Ascending aorta (tissue), 2 donors: ENCODE data around the gene MOB1B. TPM values are rescaled to one million over a fixed set of nuclear protein-coding genes. Genes with fewer than 3 reads are reported as not detected.
"Not testable (repeated sequence)": the region's sequence is repeated elsewhere in the genome, so short reads cannot be mapped to it uniquely, and the experiment has no call there.

ENCODE experiments used
- DNase-seq, 2 donors: peaks; one replicate each; pipeline ENCODE4 v3.0.0-alpha.2; 2019; ENCODE audit warnings: low spot score in 2 of 2
- H3K27ac ChIP-seq, 2 donors: fragments of 200-600 bp; sonication (generic); one replicate each; pipeline ENCODE4 v1.5.1; 2016 to 2017; ENCODE audit warnings: mild to moderate bottlenecking in 1 of 2
- H3K27me3 ChIP-seq: fragments of 200-600 bp; sonication (generic); one replicate; pipeline ENCODE4 v1.5.1; 2017
- H3K36me3 ChIP-seq, 2 donors: fragments of 200-600 bp; sonication (generic); one replicate each; pipeline ENCODE4 v1.5.1; 2016
- H3K4me1 ChIP-seq, 2 donors: fragments of 200-600 bp; sonication (generic); one replicate each; pipeline ENCODE4 v1.5.1; 2016 to 2017; ENCODE audit warnings: mild to moderate bottlenecking in 1 of 2
- H3K4me3 ChIP-seq, 2 donors: fragments of 200-600 bp; sonication (generic); one replicate each; pipeline ENCODE4 v1.5.1; 2016 to 2017; ENCODE audit warnings: mild to moderate bottlenecking in 1 of 2
- H3K9me3 ChIP-seq, 2 donors: fragments of 200-600 bp; sonication (generic); one replicate each; pipeline ENCODE4 v1.5.1; 2016
- CTCF ChIP-seq, 3 experiments: fragments of 200-600 bp in 2 of 3; fragments of 450-650 bp in 1 of 3; sonication (generic) in 2 of 3; IDR thresholded peaks; one replicate each; pipeline ENCODE4 v1.5.1; 2016 to 2019; ENCODE audit warnings: antibody characterized with exemption in 3 of 3, mild to moderate bottlenecking in 1 of 3, moderate library complexity in 1 of 3
- intact Hi-C: fragments of 100-400 bp; cut with DNase I; formaldehyde crosslinking; loops from one replicate; pipeline ENCODE4 v1.15.1; 2023
- total RNA-seq: library from RNA; depleted of rRNA; stranded (reverse); fragments of >200 nt; gene quantifications from one replicate; pipeline ENCODE4 v1.1.0, GENCODE V29; 2016

Gene MOB1B
- total RNA-seq, 1 donor from 2014 or later, result 2.6 TPM

DNA sequence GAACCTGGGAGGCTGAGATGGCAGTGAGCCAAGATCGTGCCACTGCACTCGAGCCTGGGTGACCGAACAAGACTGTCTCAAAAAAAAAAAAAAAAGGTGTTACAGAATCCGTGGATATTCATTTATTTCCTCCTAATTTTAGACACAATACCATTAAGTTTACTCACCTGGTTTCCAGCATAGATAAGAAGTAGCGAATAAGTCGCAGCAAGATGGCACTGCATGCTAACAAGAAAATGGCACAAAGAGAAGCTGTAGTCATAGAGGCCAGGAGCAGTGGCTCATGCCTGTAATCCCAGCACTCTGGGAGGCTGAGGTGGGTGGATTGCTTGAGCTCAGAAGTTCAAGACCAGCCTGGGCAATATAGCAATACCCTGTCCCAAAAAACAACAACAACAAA, 17.0 kb upstream of the MOB1B start:
- Histone ChIP-seq H3K9me3 (no peaks in the 10 kb centered on the region), H3K27me3 (no peaks in the 10 kb centered on the region), H3K4me1 (no peaks in the 10 kb centered on the region), H3K4me3 (no peak overlapping the region), H3K27ac (no peak overlapping the region), H3K36me3 (no peaks in the 10 kb centered on the region)
- DNase-seq, result no peak
- TF ChIP-seq CTCF (IDR thresholded peaks at IDR 0.05), result no peak
- intact Hi-C loops, result no loop called here

- Histone ChIP-seq H3K27ac (no peak overlapping the region), H3K27me3 (no peaks in the 10 kb centered on the region), H3K36me3 (no peaks in the 10 kb centered on the region), H3K4me1 (no peaks in the 10 kb centered on the region), H3K4me3 (no peak overlapping the region), H3K9me3 (no peaks in the 10 kb centered on the region)
- TF ChIP-seq CTCF (IDR thresholded peaks at IDR 0.05), result no peak
- DNase-seq, result peak; percentile 41 to 72
- intact Hi-C loops, result no loop called here
Measured at GRCh38 chr4:70892086-70892769, 9.9 kb upstream of the MOB1B start.

GRCh38 chr4:70893790-70894189, 8.4 kb upstream of the MOB1B start:
- H3K36me3 ChIP-seq, result no peaks in the 10 kb centered on the region
- DNase-seq, result no peak
- no peaks in the 10 kb centered on the region for H3K27me3 ChIP-seq
- no peak overlapping the region for H3K4me3 ChIP-seq
- intact Hi-C loops, result no loop called here
- H3K4me1 ChIP-seq, result no peaks in the 10 kb centered on the region
- no peak overlapping the region for H3K27ac ChIP-seq
- no peaks in the 10 kb centered on the region for H3K9me3 ChIP-seq
- no peak for TF ChIP-seq CTCF (IDR thresholded peaks at IDR 0.05)

DNA sequence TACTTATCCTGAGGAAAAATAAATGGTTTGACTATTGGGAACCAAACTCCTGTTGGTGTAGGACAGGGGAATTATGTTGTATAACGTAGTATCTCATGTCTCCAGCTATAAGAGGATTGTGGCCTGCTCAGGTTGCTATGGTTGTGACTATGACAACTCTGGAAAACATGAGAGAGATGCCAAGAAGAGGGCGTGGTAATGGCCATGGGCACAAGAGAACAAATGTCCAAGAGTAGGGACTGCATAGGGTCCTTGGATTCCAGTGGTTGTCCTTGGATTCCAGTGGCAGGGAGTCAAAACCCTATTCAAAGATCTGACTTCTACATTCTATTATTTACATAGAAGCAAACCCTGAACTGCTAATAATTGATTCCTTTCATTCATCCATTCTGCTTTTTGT, 6.8 kb upstream of the MOB1B start:
- Histone ChIP-seq H3K27ac (no peak overlapping the region), H3K4me1 (no peaks in the 10 kb centered on the region), H3K36me3 (no peaks in the 10 kb centered on the region), H3K4me3 (no peak overlapping the region), H3K27me3 (no peaks in the 10 kb centered on the region), H3K9me3 (no peaks in the 10 kb centered on the region)
- TF ChIP-seq CTCF (IDR thresholded peaks at IDR 0.05), result no peak
- no peak for DNase-seq
- intact Hi-C loops, result no loop called here

DNA sequence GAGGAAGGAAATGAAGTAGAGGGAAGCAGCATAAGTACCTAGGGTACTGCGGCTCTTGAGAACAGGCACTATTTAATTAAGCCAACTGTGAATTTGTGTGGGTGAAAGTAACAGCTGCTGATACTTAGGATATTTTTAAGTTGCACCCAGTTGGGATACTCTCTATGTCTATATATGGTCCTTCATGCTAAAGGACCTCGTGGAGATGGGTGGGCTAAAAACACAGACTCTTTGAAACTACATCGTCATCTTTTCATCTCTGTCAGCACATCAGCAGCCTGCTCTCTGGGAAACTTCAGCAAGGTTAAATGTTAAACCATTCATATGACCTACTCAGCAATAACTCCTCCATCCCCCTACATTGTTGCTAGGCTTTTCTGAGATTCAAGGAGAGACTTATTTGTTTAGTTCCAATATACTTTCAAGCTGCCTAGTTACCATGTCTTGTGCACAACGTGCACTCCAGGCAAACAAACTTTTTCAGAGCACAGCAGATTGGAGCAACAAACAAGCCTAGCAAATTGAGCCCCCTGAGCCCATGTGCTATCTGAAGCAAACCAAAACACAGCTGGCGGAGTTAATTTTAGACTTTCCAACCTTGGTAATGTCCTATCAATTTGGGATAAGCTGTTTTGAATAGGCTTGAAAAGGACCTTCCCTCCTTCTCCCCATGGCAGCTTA, 6.2 kb upstream of the MOB1B start:
- Histone ChIP-seq H3K9me3 (no peaks in the 10 kb centered on the region), H3K4me3 (no peak overlapping the region), H3K4me1 (no peaks in the 10 kb centered on the region), H3K36me3 (no peaks in the 10 kb centered on the region), H3K27ac (no peak overlapping the region), H3K27me3 (no peaks in the 10 kb centered on the region)
- DNase-seq, result no peak
- intact Hi-C loops, result no loop called here
- TF ChIP-seq CTCF (IDR thresholded peaks at IDR 0.05), result no peak

DNA sequence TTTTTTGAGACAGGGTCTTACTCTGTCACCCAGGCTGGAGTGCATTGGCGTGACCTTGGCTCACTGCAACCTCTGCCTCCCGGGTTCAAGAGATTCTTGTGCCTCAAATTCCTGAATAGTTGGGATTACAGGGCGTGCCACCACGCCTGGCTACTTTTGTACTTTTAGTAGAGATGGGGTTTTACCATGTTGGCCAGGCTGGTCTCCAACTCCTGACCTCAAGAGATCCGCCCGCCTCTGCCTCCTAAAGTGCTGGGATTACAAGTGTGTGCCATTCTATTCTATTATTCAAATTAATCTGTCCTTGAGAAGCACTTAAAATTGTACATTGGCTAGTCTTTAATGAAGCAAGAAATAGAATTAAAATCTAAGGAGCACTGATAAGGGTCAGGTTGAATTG, 3.6 kb upstream of the MOB1B start:
- H3K36me3 ChIP-seq, H3K27ac ChIP-seq, H3K4me3 ChIP-seq, H3K27me3 ChIP-seq, intact Hi-C loops, DNase-seq, H3K4me1 ChIP-seq, H3K9me3 ChIP-seq: not testable (repeated sequence)
